ENCODE measurements around the gene TLL1. TPM values are rescaled to one million over a fixed set of nuclear protein-coding genes. Genes with fewer than 3 reads are reported as not detected.

TLL1 gene
- total RNA-seq, 4 donors from 2014 or later = 4.2 to 20.4 (median 8.4) TPM

DNA sequence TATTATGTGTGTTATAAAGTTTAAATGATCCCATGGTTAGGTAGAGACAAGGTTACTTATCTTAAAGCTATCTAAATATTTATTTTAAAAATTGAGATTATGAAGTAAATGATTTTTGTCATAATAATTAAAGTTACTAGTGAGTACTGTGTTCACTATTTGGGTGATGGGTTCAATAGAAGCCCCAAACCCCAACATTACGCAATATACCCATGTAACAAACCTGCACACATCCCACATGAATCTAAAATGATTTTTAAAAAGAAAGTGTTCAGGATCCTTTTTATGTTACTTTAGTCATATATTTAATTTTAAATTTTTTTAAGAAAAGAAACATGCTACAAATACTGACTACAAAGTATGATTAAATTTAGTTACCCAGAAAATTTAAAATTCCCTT, 193.9 kb downstream of the TLL1 start:
- H3K27me3 ChIP-seq = no peaks in the 10 kb centered on the region
- WGBS, 2 donors = 86 to 100% methylated on average over 1 of the region's 1 CpG
- no peak for DNase-seq (ENCODE audit: low spot score in 2 of 2)
- peaks cover 0 to 5% (median 0%) of the 10 kb centered on the region in 4 donors for H3K9me3 ChIP-seq
- TF ChIP-seq, protein P1, sequence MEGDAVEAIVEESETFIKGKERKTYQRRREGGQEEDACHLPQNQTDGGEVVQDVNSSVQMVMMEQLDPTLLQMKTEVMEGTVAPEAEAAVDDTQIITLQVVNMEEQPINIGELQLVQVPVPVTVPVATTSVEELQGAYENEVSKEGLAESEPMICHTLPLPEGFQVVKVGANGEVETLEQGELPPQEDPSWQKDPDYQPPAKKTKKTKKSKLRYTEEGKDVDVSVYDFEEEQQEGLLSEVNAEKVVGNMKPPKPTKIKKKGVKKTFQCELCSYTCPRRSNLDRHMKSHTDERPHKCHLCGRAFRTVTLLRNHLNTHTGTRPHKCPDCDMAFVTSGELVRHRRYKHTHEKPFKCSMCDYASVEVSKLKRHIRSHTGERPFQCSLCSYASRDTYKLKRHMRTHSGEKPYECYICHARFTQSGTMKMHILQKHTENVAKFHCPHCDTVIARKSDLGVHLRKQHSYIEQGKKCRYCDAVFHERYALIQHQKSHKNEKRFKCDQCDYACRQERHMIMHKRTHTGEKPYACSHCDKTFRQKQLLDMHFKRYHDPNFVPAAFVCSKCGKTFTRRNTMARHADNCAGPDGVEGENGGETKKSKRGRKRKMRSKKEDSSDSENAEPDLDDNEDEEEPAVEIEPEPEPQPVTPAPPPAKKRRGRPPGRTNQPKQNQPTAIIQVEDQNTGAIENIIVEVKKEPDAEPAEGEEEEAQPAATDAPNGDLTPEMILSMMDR (IDR thresholded peaks at IDR 0.05) = no peak
- no peak for TF ChIP-seq EP300 (IDR thresholded peaks at IDR 0.05)
- TF ChIP-seq POLR2A (IDR thresholded peaks at IDR 0.05) = no peak
- no peaks in the 10 kb centered on the region for H3K4me1 ChIP-seq
- H3K36me3 ChIP-seq = no peaks in the 10 kb centered on the region
- H3K4me3 ChIP-seq = no peak overlapping the region
- no peak overlapping the region for H3K27ac ChIP-seq

DNA sequence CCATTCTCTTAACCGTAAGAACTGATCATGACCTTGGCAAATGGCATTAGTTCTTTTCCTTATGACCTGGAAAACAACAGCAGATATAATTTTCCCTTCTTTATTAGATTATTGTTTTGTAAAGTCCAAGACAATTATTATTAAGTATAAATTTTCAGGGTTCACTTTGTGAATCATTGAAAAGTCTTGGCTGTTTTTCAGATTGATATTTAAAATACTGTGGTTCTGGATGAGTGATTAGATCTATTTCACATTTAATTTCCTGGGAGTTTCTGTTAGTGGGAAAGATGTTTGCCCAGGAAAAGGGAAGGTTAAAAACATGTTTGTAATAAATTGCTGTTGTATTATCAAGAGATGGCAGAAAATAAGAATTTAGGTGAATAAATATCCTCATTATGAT, 194.9 kb downstream of the TLL1 start:
- Histone ChIP-seq H3K9me3 (peaks cover 0 to 5% (median 0%) of the 10 kb centered on the region in 4 donors), H3K4me1 (no peaks in the 10 kb centered on the region), H3K27me3 (no peaks in the 10 kb centered on the region), H3K36me3 (no peaks in the 10 kb centered on the region), H3K4me3 (no peak overlapping the region), H3K27ac (no peak overlapping the region)
- WGBS, 2 donors = 51 to 65% methylated on average over 1 of the region's 1 CpG
- TF ChIP-seq POLR2A (IDR thresholded peaks at IDR 0.05) = no peak
- TF ChIP-seq EP300 (IDR thresholded peaks at IDR 0.05) = no peak
- TF ChIP-seq, protein P1 (IDR thresholded peaks at IDR 0.05) = no peak
- DNase-seq (ENCODE audit: low spot score in 2 of 2) = no peak

DNA sequence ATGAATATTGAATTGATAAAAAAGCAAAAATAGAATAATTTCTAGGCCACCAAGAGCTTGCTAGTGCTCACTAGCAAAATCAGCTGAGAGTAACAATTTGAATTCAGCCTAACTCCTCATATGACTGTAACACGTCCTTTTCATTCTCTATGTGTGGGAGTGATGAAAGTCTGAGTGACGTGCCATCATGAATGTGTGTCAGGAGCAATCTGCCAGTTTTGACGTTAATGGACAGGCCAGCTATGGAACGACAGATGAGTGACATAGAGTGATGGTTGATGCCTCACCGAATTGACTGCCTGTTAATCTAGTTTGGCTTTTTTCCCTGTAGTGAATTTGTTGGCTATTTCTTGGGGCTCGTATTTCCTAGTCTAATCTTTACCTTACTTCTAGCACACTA, 200.7 kb downstream of the TLL1 start:
- no peaks in the 10 kb centered on the region for H3K36me3 ChIP-seq
- H3K27ac ChIP-seq = no peak overlapping the region
- DNase-seq (ENCODE audit: low spot score in 2 of 2) = no peak
- no peaks in the 10 kb centered on the region for H3K9me3 ChIP-seq
- 88 to 95% methylated on average over 6 of the region's 6 CpGs for WGBS, 2 donors
- H3K27me3 ChIP-seq = no peaks in the 10 kb centered on the region
- TF ChIP-seq, protein P1 (IDR thresholded peaks at IDR 0.05) = no peak
- TF ChIP-seq POLR2A (IDR thresholded peaks at IDR 0.05) (no peak), EP300 (IDR thresholded peaks at IDR 0.05) (no peak)
- H3K4me3 ChIP-seq = no peak overlapping the region
- no peaks in the 10 kb centered on the region for H3K4me1 ChIP-seq

DNA sequence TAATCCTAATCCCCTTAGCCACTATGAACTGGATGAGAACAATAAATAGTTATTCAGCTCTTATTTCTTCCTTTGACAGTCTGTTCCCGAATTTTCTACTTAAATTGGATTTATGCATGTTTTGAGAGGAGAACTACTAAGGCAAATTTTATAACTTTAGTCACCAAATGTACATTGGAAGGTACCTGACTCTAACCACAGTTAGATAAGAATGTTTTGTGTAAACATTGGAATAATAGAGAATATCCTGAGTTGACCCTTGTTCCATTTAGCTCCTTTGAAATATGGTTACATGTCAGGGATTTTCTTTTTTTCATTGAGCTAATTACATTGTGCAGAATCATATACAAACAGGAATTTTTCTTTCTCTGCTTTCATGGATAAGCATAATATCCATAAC, 202.6 kb downstream of the TLL1 start:
- Histone ChIP-seq H3K27ac (no peak overlapping the region), H3K4me3 (no peak overlapping the region), H3K27me3 (no peaks in the 10 kb centered on the region), H3K36me3 (no peaks in the 10 kb centered on the region), H3K9me3 (no peaks in the 10 kb centered on the region), H3K4me1 (no peaks in the 10 kb centered on the region)
- TF ChIP-seq, protein P1 (IDR thresholded peaks at IDR 0.05) = no peak
- no peak for TF ChIP-seq EP300 (IDR thresholded peaks at IDR 0.05)
- no peak for TF ChIP-seq POLR2A (IDR thresholded peaks at IDR 0.05)
- WGBS, 2 donors = 45 to 65% methylated on average over 1 of the region's 1 CpG
- DNase-seq (ENCODE audit: low spot score in 2 of 2) = no peak

DNA sequence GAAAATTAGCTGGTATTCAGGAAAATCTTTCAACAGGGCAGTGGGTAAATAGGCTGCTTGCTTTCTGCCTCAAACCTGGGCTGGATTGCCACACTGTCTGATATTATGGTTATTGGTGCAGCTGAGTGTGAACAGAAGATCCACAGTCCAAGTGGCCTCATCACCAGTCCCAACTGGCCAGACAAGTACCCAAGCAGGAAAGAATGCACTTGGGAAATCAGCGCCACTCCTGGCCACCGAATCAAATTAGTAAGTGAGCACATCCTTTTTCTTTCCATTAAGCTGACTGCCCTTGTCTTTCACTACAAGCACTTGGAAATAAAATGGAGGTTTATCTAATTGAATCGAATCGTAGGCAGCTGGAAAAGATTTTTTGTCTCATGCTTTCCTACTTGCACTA, 204.7 kb downstream of the TLL1 start:
- DNase-seq (ENCODE audit: low spot score in 2 of 2) = no peak

More for the DNA sequence above, 204.7 kb downstream of the TLL1 start:
- H3K36me3 ChIP-seq = no peaks in the 10 kb centered on the region
- no peak overlapping the region for H3K27ac ChIP-seq
- no peak for TF ChIP-seq POLR2A (IDR thresholded peaks at IDR 0.05)
- no peak for TF ChIP-seq EP300 (IDR thresholded peaks at IDR 0.05)
- TF ChIP-seq, protein P1 (IDR thresholded peaks at IDR 0.05) = no peak
- H3K27me3 ChIP-seq = no peaks in the 10 kb centered on the region
- WGBS, 2 donors = 90 to 92% methylated on average over 4 of the region's 4 CpGs
- no peaks in the 10 kb centered on the region for H3K4me1 ChIP-seq
- no peak overlapping the region for H3K4me3 ChIP-seq
- H3K9me3 ChIP-seq = no peaks in the 10 kb centered on the region
